GM15510 (cell line): Measurements from ENCODE around the gene PIK3R5.

Source experiments
- POLR2A ChIP-seq: IDR thresholded peaks from 3 replicates; pipeline ENCODE4 v1.6.1; 2011; ENCODE audit warnings: borderline replicate concordance; ENCODE audit not compliant: insufficient read length; ENCODE audit errors: extremely low read depth

Gene PIK3R5

DNA sequence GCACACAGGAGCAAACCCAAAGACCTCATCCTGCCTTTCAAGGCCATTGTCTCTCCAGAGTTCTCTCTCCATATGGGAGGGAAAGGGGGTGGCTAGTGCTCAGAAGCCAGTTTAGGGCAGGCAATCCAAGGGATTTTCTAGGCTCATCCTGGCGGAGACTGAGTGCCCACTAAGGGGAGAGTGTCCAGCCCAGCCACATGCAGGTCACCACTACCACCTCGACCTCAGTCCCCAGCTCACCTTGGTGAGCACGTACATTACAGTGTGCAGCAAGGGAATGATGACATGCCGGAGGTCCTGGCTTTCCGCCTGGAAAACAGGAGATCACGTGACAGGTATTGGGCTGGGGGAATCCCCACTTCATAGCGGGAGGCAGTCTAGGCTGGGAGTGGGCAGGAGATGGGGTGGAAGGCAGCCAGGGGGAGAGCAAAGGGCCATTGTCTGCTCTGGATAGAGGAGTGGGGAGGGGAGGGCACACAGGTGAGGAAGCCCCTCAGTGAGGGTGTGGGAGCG is 127.9 kb downstream of the PIK3R5 start:
- no peak for TF ChIP-seq POLR2A

DNA sequence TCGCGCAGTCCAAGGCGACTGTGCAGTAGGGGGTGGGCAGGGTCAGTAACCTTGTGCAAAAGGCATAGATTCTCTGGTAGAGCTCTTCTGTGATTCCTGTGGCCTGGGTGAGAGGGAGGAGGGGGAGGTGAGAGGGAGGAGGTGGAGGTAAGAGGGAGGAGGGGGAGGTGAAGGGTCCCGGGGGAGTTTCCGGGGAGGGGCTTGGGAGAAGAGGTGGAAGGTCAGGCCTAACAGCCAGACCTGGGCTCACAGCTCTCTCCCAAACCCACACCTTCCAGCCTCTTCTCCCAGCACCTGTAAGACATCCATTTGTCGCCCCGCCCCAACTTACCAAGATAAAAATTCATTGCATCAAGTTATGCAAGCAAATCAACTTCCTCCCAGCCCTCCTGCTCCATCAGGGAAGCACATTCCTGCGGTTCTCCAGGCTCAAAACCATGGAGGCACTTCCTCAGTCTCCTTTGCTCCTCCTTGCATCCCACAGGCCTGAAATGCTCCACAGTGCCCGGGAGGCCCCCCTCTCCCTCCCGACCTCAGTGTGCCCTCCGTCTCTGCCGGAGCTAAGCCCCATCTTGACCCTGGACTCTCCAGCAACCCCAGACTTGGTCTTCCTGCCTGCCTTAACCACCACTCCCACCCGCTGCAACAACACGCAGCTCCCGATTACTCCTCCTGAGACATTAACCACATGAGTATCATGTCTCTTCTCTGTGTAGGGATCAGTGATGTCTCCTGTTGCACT is 128.5 kb downstream of the PIK3R5 start:
- no peak for TF ChIP-seq POLR2A

DNA sequence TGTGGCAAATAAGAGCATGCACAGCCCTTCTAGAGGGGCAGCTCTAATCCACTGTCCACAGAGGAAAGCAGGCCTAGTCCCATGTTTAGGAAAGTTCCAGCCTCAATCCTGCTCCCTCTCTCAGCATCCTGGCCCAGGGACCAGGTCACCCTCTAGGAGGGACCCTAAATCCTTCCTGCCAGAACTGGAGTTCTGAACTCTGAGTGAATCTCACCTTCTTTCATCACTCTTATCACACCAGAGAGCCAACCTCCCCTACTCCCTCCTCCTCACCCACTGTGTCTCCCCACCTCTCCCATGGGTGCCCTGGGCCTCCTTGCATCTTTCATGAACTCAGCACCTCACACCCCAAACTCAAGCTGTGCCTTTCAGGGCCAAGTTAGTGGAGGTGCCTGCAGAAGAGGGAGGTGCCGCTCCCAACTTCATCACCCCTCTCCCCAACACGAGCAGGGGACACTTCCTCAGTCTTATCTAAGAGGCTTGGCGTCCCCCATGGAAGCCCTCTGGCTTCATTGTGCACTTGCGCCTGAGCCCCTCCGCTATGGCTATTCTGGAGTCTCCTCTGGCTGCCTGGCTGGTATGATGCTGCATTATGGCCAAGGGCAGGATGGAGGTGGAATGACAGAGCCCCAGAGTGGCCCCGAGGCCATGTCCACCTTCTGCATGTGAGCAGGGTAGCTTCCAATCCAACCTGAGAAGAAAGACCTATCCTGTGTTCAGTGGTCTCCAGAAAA is 129.7 kb downstream of the PIK3R5 start:
- TF ChIP-seq POLR2A = no peak

DNA sequence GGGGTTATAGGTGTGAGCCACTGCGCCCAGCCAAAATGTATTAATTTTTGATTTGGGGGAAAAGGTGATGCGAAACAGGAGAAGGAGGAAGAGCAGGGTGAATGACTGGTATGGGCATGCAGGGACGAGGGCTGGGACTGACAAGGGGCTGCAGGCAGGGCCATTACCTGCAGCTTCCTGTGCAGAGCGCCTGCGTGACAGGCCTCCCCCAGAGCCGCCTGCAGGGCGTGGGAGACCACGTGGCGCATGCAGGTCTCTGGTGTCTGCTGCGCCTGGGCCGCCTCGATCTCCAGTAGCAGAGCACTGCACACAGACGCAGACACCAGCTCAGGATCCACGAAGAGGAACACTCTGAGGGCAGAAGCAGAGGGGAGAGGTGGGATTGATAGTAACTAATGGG is 130.4 kb downstream of the PIK3R5 start:
- no peak for TF ChIP-seq POLR2A

DNA sequence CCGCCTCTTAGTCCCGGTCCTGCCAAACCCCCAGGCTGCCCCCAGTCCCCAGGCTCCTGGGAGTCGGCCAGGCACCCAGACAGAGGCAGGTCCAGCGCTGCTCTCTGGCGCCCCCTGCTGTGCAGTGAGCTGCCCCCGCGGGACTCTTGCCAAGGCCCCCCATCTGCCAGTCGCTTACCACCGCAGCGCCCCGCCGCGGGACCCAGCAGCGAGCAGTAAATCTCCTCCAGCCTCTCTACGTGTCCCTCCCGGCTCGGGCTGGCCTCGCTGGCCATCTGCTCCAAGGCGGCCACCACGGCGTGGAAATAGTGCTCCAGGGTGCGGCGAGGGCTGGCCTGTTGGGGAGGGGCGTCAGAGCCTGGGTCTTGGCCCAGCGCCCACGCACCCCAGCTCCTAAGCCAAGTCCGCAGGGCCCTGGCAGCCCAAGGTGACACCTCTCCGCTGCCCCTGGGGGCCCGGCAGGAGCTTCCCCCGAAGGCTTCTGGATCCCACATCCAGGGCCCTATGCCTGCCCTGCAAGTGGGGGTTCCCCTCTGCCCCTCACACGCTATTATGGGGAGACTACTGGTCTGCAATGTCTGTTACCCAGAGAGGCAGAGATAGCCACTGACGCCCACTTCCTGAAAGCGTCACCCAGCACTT is 132.7 kb downstream of the PIK3R5 start:
- TF ChIP-seq POLR2A = no peak

DNA sequence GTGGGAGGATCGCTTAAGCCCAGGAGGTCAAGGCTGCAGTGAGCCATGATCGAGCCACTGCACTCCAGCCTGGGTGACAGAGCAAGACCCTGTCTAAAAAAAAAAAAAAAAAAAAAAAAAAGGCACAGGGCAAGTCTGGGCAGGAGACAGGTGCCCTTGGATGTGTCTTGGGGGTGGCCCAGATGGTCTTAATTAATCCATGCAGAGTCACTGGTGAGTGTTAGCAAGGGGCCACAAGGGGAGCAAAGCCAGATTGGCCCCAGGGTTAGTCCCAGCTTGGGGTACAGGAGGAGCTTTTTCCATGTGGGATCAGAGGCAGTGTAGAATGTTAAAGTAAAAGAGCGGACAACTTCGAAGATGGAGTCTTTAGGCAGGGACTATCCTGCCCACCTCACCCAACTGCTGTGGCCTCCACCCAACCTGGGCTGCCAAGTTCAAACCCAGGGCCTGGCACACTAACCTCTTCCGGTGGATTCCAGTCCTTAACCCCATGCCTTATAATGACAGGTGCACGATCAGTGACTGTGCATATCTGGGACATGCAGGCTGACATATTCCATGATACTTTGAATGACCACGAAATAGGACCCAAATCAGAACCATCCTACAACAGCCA is 134.2 kb downstream of the PIK3R5 start:
- TF ChIP-seq POLR2A = no peak

DNA sequence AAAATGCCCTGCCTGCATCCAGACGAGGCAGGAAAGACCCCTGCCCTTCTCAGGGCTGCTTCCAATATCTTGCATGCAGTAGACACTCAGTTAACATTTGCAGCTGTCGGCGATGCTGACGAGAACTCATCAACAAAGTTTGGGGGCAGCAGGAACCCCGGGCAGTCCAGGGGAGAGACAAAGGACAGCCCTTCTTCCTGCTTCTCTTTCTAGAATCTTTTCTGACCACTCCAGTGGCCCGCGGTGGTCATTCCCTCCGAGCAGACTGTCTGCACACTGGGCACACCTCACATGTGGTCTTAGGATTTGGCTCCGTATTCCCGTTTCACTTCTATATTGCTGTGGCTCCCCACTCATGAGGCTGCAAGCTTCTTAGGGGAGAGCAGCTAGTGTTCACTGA is 135.4 kb downstream of the PIK3R5 start:
- no peak for TF ChIP-seq POLR2A

DNA sequence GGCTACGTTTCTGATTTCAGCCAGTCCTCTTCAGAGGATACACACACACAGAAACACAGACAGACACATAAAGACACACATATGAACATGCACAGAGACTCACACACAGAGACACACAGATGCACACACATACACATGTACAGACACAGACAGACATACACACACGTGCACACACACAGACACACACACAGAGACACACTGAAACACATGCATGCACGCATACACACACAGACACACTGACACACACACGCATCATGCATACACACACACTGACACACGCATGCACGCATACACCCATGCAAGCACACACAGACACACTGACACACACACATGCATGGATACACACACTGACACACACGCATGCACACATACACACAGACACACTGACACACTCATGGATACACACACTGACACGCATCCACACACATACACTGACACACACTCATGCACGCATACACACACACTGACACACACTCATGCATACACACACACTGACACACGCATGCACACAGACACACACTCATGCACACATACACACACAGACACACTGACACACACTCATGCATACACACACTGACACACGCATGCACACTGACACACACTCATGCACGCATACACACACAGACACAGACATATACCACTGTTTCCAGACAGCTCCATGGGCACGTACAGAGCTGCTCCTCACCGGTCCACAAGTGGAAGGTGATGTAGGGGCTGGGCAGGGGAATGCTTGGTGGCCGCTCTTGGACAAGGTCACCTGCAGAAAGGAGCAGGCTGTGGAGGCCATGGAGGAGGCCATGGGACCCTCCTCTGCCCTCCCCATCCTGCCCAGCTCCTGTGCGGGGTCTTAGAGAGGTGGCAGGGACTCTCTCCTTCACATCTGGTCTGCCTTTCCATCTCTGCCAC is 136.2 kb downstream of the PIK3R5 start:
- no peak for TF ChIP-seq POLR2A
